Left lung (tissue), 10 donors: ENCODE results near the gene RPRD2. TPM values are rescaled to one million over a fixed set of nuclear protein-coding genes. Genes with fewer than 3 reads are reported as not detected.

Source experiments
- ATAC-seq: fragments of 200-7000 bp; cut with Tn5 transposase; one replicate; pipeline ENCODE4 v1.9.1; 2020; ENCODE audit warnings: moderate library complexity
- DNase-seq, 4 donors: peaks; one replicate each; pipeline ENCODE4 v3.0.0-alpha.2; 2013 to 2020
- H3K27ac ChIP-seq, 2 donors: fragments of 200-600 bp; sonication (generic) in 1 of 2; one replicate each; pipeline versions ENCODE4 v1.5.0 to v1.8.0; 2020 to 2021
- H3K27me3 ChIP-seq, 2 donors: fragments of 200-600 bp; sonication (generic) in 1 of 2; one replicate each; pipeline versions ENCODE4 v1.5.0 to v1.8.0; 2020 to 2021
- H3K36me3 ChIP-seq, 2 donors: fragments of 200-600 bp; sonication (generic) in 1 of 2; one replicate each; pipeline versions ENCODE4 v1.5.0 to v1.8.0; 2020 to 2021
- H3K4me1 ChIP-seq, 2 donors: fragments of 200-600 bp; one replicate each; pipeline ENCODE4 v1.8.0; 2021
- H3K4me3 ChIP-seq, 2 donors: fragments of 200-600 bp; sonication (generic) in 1 of 2; one replicate each; pipeline versions ENCODE4 v1.5.0 to v1.8.0; 2020 to 2021; ENCODE audit warnings: mild to moderate bottlenecking in 1 of 2
- H3K9me3 ChIP-seq, 2 donors: fragments of 200-600 bp; sonication (generic) in 1 of 2; one replicate each; pipeline versions ENCODE4 v1.5.0 to v1.8.0; 2020 to 2021
- intact Hi-C, 2 donors: fragments of 100-400 bp; cut with DNase I; formaldehyde crosslinking; loops; one replicate each; pipeline versions ENCODE4 v1.11.2 to v1.14.2; 2022
- polyA plus RNA-seq, 6 donors: library from polyadenylated mRNA; unstranded; fragments of 120-200 nt; gene quantifications; one replicate each; pipeline ENCODE4 v1.2.1, GENCODE V29; 2013; ENCODE audit not compliant: insufficient read length in 6 of 6
- total RNA-seq, 2 donors: library from RNA; stranded (reverse); fragmentation: NEBNext Ultra II Directional; extraction: Animal tissue kit (Norgen Biotek cat#: 25700); gene quantifications; one replicate each; pipeline ENCODE4 v1.2.1, GENCODE V29; 2021
- TF ChIP-seq, protein P1 (sequence below), 2 donors: fragments of 200-600 bp; sonication (generic) in 1 of 2; IDR thresholded peaks; one replicate each; pipeline versions ENCODE4 v1.5.0 to v1.8.0; 2021; ENCODE audit warnings: antibody characterized with exemption in 2 of 2
- donor health status: DM: no; HTN: yes; CAD: no.
- donor health status: DM: no; HTN: no; CAD: no.

RPRD2 gene
- total and polyA plus RNA-seq, 8 donors, result 26.2 to 43.8 (median 42.3) TPM

DNA sequence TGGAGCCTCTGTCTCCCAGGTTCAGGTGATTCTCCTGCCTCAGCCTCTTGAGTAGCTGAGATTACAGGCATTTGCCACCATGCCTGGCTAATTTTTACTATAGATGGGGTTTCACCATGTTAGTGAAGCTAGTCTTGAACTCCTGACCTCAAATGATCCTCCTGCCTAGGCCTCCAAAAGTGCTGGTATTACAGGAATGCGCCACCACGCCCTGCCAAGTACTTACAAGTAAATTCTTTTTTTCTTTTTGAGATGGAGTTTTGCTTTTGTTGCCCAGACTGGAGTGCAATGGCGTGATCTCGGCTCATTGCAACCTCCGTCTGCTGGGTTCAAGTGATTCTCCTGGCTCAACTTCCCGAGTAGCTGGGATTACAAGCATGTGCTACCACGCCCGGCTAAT, 42.5 kb downstream of the RPRD2 start:
- ATAC-seq (no peak), DNase-seq (no peak)
- intact Hi-C loops, result no loop called here
- Histone ChIP-seq H3K27ac (no peak overlapping the region), H3K4me1 (peaks cover 8 to 30% of the 10 kb centered on the region in 2 donors), H3K4me3 (no peak overlapping the region), H3K9me3 (no peaks in the 10 kb centered on the region), H3K36me3 (no peaks in the 10 kb centered on the region), H3K27me3 (no peaks in the 10 kb centered on the region)
- TF ChIP-seq, protein P1, sequence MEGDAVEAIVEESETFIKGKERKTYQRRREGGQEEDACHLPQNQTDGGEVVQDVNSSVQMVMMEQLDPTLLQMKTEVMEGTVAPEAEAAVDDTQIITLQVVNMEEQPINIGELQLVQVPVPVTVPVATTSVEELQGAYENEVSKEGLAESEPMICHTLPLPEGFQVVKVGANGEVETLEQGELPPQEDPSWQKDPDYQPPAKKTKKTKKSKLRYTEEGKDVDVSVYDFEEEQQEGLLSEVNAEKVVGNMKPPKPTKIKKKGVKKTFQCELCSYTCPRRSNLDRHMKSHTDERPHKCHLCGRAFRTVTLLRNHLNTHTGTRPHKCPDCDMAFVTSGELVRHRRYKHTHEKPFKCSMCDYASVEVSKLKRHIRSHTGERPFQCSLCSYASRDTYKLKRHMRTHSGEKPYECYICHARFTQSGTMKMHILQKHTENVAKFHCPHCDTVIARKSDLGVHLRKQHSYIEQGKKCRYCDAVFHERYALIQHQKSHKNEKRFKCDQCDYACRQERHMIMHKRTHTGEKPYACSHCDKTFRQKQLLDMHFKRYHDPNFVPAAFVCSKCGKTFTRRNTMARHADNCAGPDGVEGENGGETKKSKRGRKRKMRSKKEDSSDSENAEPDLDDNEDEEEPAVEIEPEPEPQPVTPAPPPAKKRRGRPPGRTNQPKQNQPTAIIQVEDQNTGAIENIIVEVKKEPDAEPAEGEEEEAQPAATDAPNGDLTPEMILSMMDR (IDR thresholded peaks at IDR 0.05), result no peak

DNA sequence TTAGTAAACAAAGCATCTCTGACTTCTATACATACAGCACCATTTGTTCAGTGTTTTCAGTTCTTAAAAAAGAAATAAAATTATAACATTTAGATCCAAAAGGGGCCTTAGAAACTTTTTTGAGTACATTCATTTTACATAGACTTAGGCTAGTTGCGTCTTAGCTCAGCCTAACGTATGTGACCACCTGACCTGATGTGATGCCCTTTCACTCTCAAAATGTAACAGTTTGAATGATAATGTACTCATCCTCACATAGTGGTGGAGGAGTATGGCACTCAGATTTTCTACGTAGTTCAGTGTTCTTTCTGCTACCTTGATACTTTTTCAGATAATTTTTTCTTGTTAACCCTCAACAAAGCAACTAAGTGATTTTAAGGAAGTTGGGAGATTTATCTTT, 43.4 kb downstream of the RPRD2 start:
- TF ChIP-seq, protein P1 (IDR thresholded peaks at IDR 0.05), result no peak
- Histone ChIP-seq H3K4me1 (peaks cover 8 to 33% of the 10 kb centered on the region in 2 donors), H3K27ac (no peak overlapping the region), H3K27me3 (no peaks in the 10 kb centered on the region), H3K9me3 (no peaks in the 10 kb centered on the region), H3K4me3 (no peak overlapping the region), H3K36me3 (no peaks in the 10 kb centered on the region)
- DNase-seq (no peak), ATAC-seq (no peak)
- intact Hi-C loops, result no loop called here

DNA sequence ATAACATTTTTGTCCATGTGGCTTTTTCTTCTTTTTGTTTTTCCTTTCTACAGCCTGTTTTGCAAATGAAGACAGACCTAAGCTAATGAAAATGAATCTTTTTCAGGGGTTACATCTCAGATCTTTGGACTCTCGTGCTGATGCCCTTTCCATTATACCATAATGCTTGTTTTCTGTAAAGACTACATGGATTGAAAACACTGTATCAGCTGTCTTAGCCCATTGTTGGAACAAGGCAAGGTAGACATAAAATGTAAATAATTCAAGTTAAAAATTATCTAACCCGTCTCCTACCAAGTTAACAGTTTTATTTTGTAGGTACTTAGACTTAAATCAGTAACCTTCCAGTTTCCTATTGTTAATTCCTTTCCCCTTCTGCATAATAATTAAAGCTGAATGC, 44.9 kb downstream of the RPRD2 start:
- Histone ChIP-seq H3K27ac (no peak overlapping the region), H3K4me1 (peaks cover 8 to 33% of the 10 kb centered on the region in 2 donors), H3K36me3 (no peaks in the 10 kb centered on the region), H3K9me3 (no peaks in the 10 kb centered on the region), H3K4me3 (no peak overlapping the region), H3K27me3 (no peaks in the 10 kb centered on the region)
- DNase-seq, result no peak
- intact Hi-C loops, result no loop called here
- TF ChIP-seq, protein P1 (IDR thresholded peaks at IDR 0.05), result no peak
- ATAC-seq, result no peak

DNA sequence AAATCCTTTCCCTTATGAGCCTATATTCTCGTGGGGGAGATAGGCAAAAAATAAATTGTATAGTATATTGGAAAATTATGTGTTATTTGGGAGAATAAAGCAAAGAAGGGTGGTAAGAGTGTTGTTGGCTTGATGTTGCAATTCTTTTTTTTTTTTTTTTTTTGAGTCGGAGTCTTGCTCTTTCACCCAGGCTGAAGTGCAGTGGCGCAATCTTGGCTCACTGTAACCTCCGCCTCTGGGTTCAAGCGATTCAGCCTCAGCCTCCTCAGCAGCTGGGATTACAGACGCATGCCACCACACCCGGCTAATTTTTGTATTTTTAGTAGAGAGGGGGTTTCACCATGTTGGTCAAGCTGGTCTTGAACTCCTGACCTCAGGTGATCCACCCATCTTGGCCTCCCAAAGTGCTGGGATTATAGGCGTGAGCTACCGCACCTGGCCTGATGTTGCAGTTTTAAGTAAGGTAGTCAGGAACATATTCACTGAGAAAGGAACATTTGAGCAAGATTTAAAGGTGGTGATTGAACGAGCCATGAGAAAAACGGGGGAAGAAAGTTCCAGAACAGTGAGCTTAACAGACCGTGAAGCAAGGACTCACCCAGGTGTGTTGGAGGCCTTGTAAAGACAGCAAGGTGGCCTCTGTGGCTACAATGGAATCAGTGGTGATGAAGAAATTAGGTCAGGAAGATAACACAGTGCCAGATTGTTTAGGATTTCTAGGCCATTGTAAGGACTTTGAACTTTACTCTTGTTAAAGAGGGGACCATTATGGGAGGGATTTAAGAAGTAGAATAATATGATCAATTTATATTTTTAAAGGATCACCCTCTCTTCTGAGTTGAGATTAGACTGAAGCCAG, 45.8 kb downstream of the RPRD2 start:
- no peak overlapping the region for H3K4me3 ChIP-seq
- no peak overlapping the region for H3K27ac ChIP-seq
- H3K9me3 ChIP-seq, result no peaks in the 10 kb centered on the region
- peak in 1 of 4 donors; percentile 76 for DNase-seq
- TF ChIP-seq, protein P1 (IDR thresholded peaks at IDR 0.05), result no peak
- peak; percentile 60 for ATAC-seq
- H3K4me1 ChIP-seq, result peaks cover 8 to 33% of the 10 kb centered on the region in 2 donors
- intact Hi-C loops, result no loop called here
- H3K36me3 ChIP-seq, result no peaks in the 10 kb centered on the region
- no peaks in the 10 kb centered on the region for H3K27me3 ChIP-seq

DNA sequence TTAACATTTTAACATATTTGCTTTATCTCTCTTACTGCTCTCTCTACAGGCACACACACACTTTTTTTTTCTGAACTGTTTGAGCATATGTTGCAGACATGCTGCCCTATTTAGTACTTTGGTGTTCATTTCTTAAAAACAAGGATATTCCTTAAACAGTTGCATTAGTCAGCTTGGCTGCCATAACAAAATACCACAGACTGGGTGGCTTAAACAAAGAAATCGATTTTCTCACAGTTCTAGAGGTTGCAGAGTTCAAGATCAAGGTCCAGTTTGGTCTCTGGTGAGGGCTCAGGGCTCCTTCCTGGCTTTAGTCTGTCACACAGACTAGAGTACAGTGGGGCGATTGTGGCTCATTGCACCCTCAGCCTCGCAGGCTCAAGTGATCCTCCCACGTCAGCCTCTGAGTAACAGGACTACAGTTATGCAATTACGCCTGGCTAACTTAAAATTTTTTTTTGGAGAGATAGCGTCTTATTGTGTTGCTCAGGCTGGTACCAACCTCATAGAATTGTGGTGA, 46.7 kb downstream of the RPRD2 start:
- Histone ChIP-seq H3K27me3 (no peaks in the 10 kb centered on the region), H3K4me3 (no peak overlapping the region), H3K9me3 (no peaks in the 10 kb centered on the region), H3K27ac (no peak overlapping the region), H3K4me1 (peaks cover 8 to 33% of the 10 kb centered on the region in 2 donors), H3K36me3 (no peaks in the 10 kb centered on the region)
- TF ChIP-seq, protein P1 (IDR thresholded peaks at IDR 0.05), result no peak
- DNase-seq (peak in 1 of 4 donors; percentile 57), ATAC-seq (peak; percentile 78)
- intact Hi-C loops, result no loop called here
